BJ (cell line): ENCODE measurements around the gene NKRF. TPM values are rescaled to one million over a fixed set of nuclear protein-coding genes. Genes with fewer than 3 reads are reported as not detected.

Experiments used
- CTCF ChIA-PET: fragments of 350-600 bp; formaldehyde crosslinking; extraction: SDS; loops from one replicate; lab custom pipeline; 2021; ENCODE audit warnings: antibody characterized with exemption, inconsistent platforms; lab: Yijun Ruan, JAX
- POLR2A ChIA-PET: fragments of 300-600 bp; sonication (Branson Sonifier 250); formaldehyde crosslinking; extraction: SDS; loops from one replicate; lab custom pipeline; 2021; ENCODE audit warnings: antibody characterized with exemption; lab: Charles Lee
- DNase-seq: peaks from one replicate; pipeline ENCODE4 v3.0.0-alpha.2; 2011; ENCODE audit warnings: low read depth
- H3K27me3 ChIP-seq: 2 replicates; pipeline ENCODE4 v1.6.0; 2011; ENCODE audit warnings: low read length; ENCODE audit not compliant: control insufficient read depth, insufficient read depth
- H3K36me3 ChIP-seq: 2 replicates; pipeline ENCODE4 v1.5.1; 2011; ENCODE audit warnings: low read length; ENCODE audit not compliant: control insufficient read depth, insufficient read depth
- H3K4me3 ChIP-seq: 2 replicates; pipeline ENCODE4 v1.5.1; 2011; ENCODE audit warnings: low read depth, mild to moderate bottlenecking, control low read depth, low read length
- polyA plus RNA-seq: library from polyadenylated mRNA; depleted of rRNA; stranded (reverse); fragments of >200 nt; gene quantifications from 2 replicates; pipeline ENCODE4 v1.2.3, GENCODE V29; 2011
- TF ChIP-seq, protein P1 (sequence below): IDR thresholded peaks from 2 replicates; pipeline ENCODE4 v1.5.1; 2011; ENCODE audit warnings: low read depth, mild to moderate bottlenecking, control low read depth, inconsistent platforms, low read length, moderate library complexity; ENCODE audit not compliant: insufficient read depth

NKRF gene
- polyA plus RNA-seq, 1 experiment, result 2.2 TPM

DNA sequence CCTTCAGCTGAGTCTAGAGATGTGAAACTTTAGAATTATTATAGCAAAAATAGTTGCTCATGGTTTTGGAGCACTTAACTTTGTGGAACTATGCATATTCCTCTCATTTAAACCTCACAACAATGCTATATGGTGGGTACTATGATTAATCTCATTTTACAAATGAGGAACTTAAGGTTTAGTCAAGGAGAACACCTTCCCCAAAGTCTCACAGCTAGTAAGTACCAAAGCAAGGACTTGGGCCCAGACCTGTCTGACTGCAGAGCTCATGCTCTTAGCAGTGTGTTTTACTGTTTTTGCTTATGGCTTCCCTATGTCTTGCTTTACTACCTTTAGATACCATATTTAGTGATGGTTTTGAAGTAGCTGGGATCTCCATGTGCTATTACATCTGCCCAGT is 26.8 kb downstream of the NKRF start:
- POLR2A ChIA-PET, result no interaction called here
- CTCF ChIA-PET, result interaction anchor here (0.9 kb wide), 2 partner anchors 12 to 63 kb away, joined by 3 read pairs; no protein-coding TSS in a partner anchor
- no peak for DNase-seq
- Histone ChIP-seq H3K27me3 (no peaks in the 10 kb centered on the region), H3K4me3 (no peak overlapping the region), H3K36me3 (no peaks in the 10 kb centered on the region; the same call in 1 of the 2 replicates)
- TF ChIP-seq, protein P1, sequence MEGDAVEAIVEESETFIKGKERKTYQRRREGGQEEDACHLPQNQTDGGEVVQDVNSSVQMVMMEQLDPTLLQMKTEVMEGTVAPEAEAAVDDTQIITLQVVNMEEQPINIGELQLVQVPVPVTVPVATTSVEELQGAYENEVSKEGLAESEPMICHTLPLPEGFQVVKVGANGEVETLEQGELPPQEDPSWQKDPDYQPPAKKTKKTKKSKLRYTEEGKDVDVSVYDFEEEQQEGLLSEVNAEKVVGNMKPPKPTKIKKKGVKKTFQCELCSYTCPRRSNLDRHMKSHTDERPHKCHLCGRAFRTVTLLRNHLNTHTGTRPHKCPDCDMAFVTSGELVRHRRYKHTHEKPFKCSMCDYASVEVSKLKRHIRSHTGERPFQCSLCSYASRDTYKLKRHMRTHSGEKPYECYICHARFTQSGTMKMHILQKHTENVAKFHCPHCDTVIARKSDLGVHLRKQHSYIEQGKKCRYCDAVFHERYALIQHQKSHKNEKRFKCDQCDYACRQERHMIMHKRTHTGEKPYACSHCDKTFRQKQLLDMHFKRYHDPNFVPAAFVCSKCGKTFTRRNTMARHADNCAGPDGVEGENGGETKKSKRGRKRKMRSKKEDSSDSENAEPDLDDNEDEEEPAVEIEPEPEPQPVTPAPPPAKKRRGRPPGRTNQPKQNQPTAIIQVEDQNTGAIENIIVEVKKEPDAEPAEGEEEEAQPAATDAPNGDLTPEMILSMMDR, result no peak

DNA sequence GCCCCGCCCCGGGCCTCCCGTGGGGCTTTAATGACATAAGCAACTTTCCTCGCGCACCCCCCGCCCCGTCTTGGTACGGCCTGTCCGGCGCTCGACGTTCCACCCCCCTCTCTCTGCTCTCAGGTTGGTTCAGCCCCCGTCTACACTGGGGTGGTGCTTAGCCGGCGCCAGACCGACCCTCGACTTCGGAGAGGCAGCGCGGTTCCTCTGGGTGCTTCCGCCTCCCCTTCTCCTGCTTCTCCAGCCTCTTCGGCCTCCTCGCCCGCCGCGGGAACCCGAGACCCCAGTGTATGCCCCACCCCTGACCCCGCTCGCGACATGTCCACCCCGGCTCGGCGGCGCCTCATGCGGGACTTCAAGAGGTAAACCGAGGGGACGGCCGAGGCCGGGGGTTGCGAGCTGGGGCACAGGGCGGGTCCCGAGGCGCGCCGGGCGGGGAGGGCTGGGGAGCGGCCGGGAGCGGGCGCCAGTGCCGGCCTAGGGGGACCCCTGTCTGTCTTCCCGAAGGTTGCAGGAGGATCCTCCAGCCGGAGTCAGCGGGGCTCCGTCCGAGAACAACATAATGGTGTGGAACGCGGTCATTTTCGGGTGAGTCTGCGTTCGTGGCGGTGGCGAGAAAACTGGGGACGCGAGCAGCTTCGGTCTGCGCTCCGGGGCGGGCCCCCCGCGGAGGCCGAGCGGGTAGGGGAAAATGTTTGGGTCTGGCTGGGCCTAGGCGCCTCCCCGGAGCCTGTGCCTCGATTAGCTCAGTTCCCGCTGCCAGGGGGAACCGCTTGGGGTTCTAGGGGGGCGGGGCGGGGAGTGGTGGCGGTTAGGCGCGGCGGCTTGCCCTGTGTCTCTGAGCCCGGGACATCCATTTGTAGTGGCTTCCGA is 31.6 kb downstream of the NKRF start, which contains the start of gene UBE2A:
UBE2A (plus strand) TSS at position 170 of the 873 bp plus-strand sequence; CDS start at position 319, 149 bp downstream.
- POLR2A ChIA-PET, result interaction anchor here (0.6 kb wide), 1 partner anchor 32 kb away, joined by 3 read pairs; no protein-coding TSS in a partner anchor
- Histone ChIP-seq H3K4me3 (peak within 1 kb of the TSS; percentile 73), H3K36me3 (no peaks in the 10 kb centered on the region; the same call in 1 of the 2 replicates), H3K27me3 (no peaks in the 10 kb centered on the region)
- TF ChIP-seq, protein P1, result peak; percentile 38
- CTCF ChIA-PET, result interaction anchor here (0.6 to 1.1 kb wide), 4 partner anchors 9 to 90 kb away, joined by 3 to 5 read pairs (median 4); no protein-coding TSS in a partner anchor
- DNase-seq, result peak; percentile 32

DNA sequence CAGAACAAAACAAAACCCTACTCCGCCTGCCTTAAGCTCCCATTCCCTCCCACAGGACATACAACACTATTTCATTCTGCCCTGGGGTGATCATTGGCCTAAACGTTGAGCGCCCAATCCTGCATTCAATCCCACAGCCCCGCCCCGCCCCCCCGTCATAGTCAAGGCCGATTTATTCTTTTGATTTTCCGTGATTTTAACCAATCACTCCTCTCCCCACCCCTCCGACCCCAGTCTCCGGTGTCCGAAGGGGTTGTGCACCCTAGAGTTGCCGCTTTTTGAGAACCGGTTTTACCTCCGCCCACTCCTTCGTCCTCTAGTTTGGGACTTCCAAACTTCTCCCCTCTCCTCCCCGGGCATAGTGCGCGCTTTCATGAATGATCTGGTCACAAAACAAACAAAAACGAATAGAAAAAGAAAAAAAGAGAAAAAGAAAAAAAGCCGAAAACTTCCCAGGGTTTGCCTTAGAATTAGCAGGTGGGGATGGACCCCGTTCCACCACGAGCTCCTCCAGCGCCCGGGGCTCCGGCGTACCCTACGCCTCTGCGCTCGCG is 32.3 kb downstream of the NKRF start:
- Histone ChIP-seq H3K4me3 (peak overlapping the region; percentile 73), H3K36me3 (no peaks in the 10 kb centered on the region; the same call in 1 of the 2 replicates), H3K27me3 (no peaks in the 10 kb centered on the region)
- ChIA-PET POLR2A (interaction anchor here (1.0 kb wide), 1 partner anchor 218 kb away, joined by 4 read pairs; the partner anchor contains the start of gene RPL39), CTCF (interaction anchor here (1.1 to 1.5 kb wide), 2 partner anchors 58 to 90 kb away, joined by 4 read pairs; no protein-coding TSS in a partner anchor)
- no peak for DNase-seq
- TF ChIP-seq, protein P1, result no peak

DNA sequence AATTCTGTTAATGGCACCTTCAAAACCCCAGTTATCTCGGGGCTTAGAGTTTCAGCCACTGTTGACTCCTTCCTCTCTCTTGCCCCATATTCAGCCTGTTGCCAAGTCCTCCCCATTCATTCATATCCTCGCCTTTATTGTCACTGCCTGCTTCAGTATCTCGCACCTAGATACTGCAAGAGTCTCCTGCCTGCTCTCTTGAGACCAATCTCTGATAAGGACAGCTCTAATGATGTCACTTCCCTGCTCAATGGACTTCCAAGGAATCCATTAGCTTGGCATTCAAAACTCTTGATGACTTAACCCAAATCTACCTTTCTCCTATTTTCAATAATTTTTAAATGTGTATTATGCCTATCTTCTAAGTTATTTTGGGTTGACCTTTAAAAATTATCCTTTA is 33.0 kb downstream of the NKRF start:
- DNase-seq, result no peak
- Histone ChIP-seq H3K36me3 (no peaks in the 10 kb centered on the region; the same call in 1 of the 2 replicates), H3K27me3 (no peaks in the 10 kb centered on the region), H3K4me3 (peak overlapping the region; percentile 73)
- ChIA-PET POLR2A (interaction anchor here (1.0 kb wide), 1 partner anchor 218 kb away, joined by 4 read pairs; the partner anchor contains the start of gene RPL39), CTCF (interaction anchor here (1.5 kb wide), 1 partner anchor 57 kb away, joined by 4 read pairs; no protein-coding TSS in a partner anchor)
- TF ChIP-seq, protein P1, result no peak

DNA sequence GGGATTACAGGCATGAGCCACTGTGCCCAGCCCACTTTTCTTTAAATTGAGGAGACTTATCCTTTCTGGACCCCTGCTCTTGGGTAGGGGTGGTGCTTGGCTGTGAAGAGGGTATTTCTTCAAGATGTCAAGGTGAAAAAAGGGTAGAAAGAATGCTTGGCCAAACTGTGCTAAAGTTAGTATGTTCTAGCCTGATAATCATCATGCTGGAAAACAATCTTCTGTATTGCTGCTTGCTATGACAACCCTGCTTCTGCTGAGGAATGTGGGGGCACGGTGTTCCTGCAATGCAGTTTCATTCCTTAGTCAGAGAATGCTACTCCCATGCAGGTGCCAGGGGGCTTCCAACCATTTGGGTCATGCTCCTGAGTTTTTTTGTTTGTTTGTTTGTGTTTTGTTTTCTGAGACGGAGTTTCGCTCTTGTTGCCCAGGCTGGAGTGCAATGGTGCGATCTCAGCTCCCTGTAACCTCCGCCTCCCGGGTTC is 35.8 kb downstream of the NKRF start:
- ChIA-PET CTCF (no interaction called here), POLR2A (no interaction called here)
- Histone ChIP-seq H3K27me3 (no peaks in the 10 kb centered on the region), H3K36me3 (no peaks in the 10 kb centered on the region), H3K4me3 (no peak overlapping the region)
- TF ChIP-seq, protein P1, result no peak
- DNase-seq, result no peak
